ENCODE results near the gene NXF1.

GRCh38 chr11:62843466-62843865 is 38.2 kb upstream of the NXF1 start:
- TF ChIP-seq RAD21 (IDR thresholded peaks at IDR 0.05; ENCODE audit: low read depth) (no peak), FOXM1 (IDR thresholded peaks at IDR 0.05; ENCODE audit: borderline replicate concordance, low read depth) (no peak), YY1 (IDR thresholded peaks at IDR 0.05; ENCODE audit: low read depth) (no peak), CREB1 (IDR thresholded peaks at IDR 0.05; ENCODE audit: low read depth) (no peak), TCF12 (IDR thresholded peaks at IDR 0.05; ENCODE audit: low read depth) (no peak), NFIC (IDR thresholded peaks at IDR 0.05) (no peak), TAF1 (IDR thresholded peaks at IDR 0.05; ENCODE audit: low read depth) (no peak), ZBTB7A (IDR thresholded peaks at IDR 0.05; ENCODE audit: low read depth) (no peak), EGR1 (IDR thresholded peaks at IDR 0.05) (no peak), EP300 (IDR thresholded peaks at IDR 0.05; ENCODE audit: borderline replicate concordance) (no peak)
- TF ChIP-seq, protein P1, sequence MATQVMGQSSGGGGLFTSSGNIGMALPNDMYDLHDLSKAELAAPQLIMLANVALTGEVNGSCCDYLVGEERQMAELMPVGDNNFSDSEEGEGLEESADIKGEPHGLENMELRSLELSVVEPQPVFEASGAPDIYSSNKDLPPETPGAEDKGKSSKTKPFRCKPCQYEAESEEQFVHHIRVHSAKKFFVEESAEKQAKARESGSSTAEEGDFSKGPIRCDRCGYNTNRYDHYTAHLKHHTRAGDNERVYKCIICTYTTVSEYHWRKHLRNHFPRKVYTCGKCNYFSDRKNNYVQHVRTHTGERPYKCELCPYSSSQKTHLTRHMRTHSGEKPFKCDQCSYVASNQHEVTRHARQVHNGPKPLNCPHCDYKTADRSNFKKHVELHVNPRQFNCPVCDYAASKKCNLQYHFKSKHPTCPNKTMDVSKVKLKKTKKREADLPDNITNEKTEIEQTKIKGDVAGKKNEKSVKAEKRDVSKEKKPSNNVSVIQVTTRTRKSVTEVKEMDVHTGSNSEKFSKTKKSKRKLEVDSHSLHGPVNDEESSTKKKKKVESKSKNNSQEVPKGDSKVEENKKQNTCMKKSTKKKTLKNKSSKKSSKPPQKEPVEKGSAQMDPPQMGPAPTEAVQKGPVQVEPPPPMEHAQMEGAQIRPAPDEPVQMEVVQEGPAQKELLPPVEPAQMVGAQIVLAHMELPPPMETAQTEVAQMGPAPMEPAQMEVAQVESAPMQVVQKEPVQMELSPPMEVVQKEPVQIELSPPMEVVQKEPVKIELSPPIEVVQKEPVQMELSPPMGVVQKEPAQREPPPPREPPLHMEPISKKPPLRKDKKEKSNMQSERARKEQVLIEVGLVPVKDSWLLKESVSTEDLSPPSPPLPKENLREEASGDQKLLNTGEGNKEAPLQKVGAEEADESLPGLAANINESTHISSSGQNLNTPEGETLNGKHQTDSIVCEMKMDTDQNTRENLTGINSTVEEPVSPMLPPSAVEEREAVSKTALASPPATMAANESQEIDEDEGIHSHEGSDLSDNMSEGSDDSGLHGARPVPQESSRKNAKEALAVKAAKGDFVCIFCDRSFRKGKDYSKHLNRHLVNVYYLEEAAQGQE (IDR thresholded peaks at IDR 0.05; ENCODE audit: low read depth), result no peak
